Panc1 (cell line): Measurements from ENCODE around the gene PPP1R16B.

Experiments used
- CTCF ChIP-seq: fragments of 450-650 bp; IDR thresholded peaks from 2 replicates; pipeline ENCODE4 v1.5.1; 2017; ENCODE audit warnings: mild to moderate bottlenecking
- REST ChIP-seq, 2 experiments: IDR thresholded peaks; 2 replicates each; pipeline ENCODE4 v1.6.1; 2011 to 2012; ENCODE audit warnings: low read depth in 2 of 2, control low read depth in 1 of 2, low read length in 1 of 2, mild to moderate bottlenecking in 1 of 2, moderate library complexity in 1 of 2; ENCODE audit not compliant: insufficient read depth in 1 of 2

GRCh38 chr20:38932457-38933120 is 127.1 kb downstream of the PPP1R16B start:
- no peak for TF ChIP-seq CTCF
- TF ChIP-seq REST (IDR thresholded peaks at IDR 0.05; ENCODE audit: insufficient read depth in 1 of 2, low read depth in 2 of 2, low read length in 1 of 2) = no peak
